ENCODE data around the gene INSM1. TPM values are rescaled to one million over a fixed set of nuclear protein-coding genes. Genes with fewer than 3 reads are reported as not detected.

INSM1 gene
- total RNA-seq, 1 experiment from 2014 or later: not detected

GRCh38 chr20:20371083-20371482 is 3.2 kb downstream of the INSM1 start:
- no TSS peak for BruUV-seq (replicated peaks)
- H3K9me3 ChIP-seq: 0 out of 2 replicates have a peak, but pooled peaks cover 1% of the 10 kb centered on the region
- Mint-ChIP-seq H3K27me3 (ENCODE audit: insufficient read depth, unreplicated experiment) (peaks cover 31% of the 10 kb centered on the region), H3K36me3 (ENCODE audit: insufficient read depth, unreplicated experiment) (no peaks in the 10 kb centered on the region), H3K4me3 (ENCODE audit: unreplicated experiment) (no peak overlapping the region), H3K27ac (ENCODE audit: unreplicated experiment) (no peak overlapping the region), H3K9me3 (ENCODE audit: unreplicated experiment) (no peaks in the 10 kb centered on the region), H3K4me1 (ENCODE audit: low read depth, unreplicated experiment) (peaks cover 7% of the 10 kb centered on the region)
- TF ChIP-seq CTCF (IDR thresholded peaks at IDR 0.05; ENCODE audit: insufficient read depth in 1 of 2, low read depth in 1 of 2, low read length in 1 of 2, severe bottlenecking in 1 of 2, unreplicated experiment in 1 of 2): no peak
- CTCF ChIA-PET: no interaction called here
- DNase-seq: no peak
- no peak overlapping the region for H3K4me3 ChIP-seq (ENCODE audit: low read depth, low read length)
- H3K27me3 ChIP-seq (replicated peaks; ENCODE audit: control insufficient read depth, insufficient read depth, low read length): peaks cover 3% of the 10 kb centered on the region
- H3K4me1 ChIP-seq: peaks cover 7% of the 10 kb centered on the region
- H3K36me3 ChIP-seq (ENCODE audit: control insufficient read depth, insufficient read depth, low read length): no peaks in the 10 kb centered on the region
- intact Hi-C loops (cut with micrococcal nuclease; ENCODE audit: unreplicated experiment): no loop called here
- POLR2A ChIA-PET: no interaction called here

GRCh38 chr20:20371681-20372080 is 3.8 kb downstream of the INSM1 start:
- H3K4me3 ChIP-seq (ENCODE audit: low read depth, low read length): no peak overlapping the region
- BruUV-seq (replicated peaks): no TSS peak
- no peaks in the 10 kb centered on the region for H3K36me3 ChIP-seq (ENCODE audit: control insufficient read depth, insufficient read depth, low read length)
- intact Hi-C loops (cut with micrococcal nuclease; ENCODE audit: unreplicated experiment): no loop called here
- DNase-seq: no peak
- H3K27ac Mint-ChIP-seq (ENCODE audit: unreplicated experiment): no peak overlapping the region
- H3K27me3 ChIP-seq (replicated peaks; ENCODE audit: control insufficient read depth, insufficient read depth, low read length): peaks cover 3% of the 10 kb centered on the region
- no peaks in the 10 kb centered on the region for H3K9me3 ChIP-seq
- no peak for TF ChIP-seq CTCF (IDR thresholded peaks at IDR 0.05; ENCODE audit: insufficient read depth in 1 of 2, low read depth in 1 of 2, low read length in 1 of 2, severe bottlenecking in 1 of 2, unreplicated experiment in 1 of 2)
- no peaks in the 10 kb centered on the region for H3K9me3 Mint-ChIP-seq (ENCODE audit: unreplicated experiment)
- peaks cover 7% of the 10 kb centered on the region for H3K4me1 ChIP-seq
- H3K4me1 Mint-ChIP-seq (ENCODE audit: low read depth, unreplicated experiment): peaks cover 7% of the 10 kb centered on the region
- ChIA-PET CTCF (no interaction called here), POLR2A (no interaction called here)
- peaks cover 26% of the 10 kb centered on the region for H3K27me3 Mint-ChIP-seq (ENCODE audit: insufficient read depth, unreplicated experiment)
- no peak overlapping the region for H3K4me3 Mint-ChIP-seq (ENCODE audit: unreplicated experiment)
- no peaks in the 10 kb centered on the region for H3K36me3 Mint-ChIP-seq (ENCODE audit: insufficient read depth, unreplicated experiment)

DNA sequence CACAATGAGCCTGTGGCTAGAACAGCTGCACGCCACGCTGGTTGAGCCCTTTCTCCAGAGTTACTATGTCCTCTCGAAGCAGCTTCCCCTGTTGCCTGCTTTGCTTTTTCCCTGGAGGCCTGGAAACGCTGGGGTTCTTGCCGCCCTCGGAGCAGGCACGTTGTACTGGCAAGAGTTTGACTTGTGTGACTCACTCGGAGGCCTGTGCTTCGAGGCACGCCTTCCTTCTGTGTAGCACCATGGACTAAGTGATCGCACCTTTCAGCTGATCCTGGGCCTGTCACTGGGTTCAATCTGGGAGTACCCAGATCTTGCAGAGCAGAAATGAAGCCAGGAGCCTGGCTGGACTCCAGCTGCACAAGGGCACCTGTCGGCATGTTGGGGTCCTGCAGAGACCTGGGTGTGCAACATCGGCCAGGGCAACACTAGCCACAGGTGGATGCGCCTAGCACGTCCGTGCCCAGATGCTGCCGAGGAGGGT is 5.2 kb downstream of the INSM1 start:
- H3K9me3 Mint-ChIP-seq (ENCODE audit: unreplicated experiment): no peaks in the 10 kb centered on the region
- intact Hi-C loops (cut with micrococcal nuclease; ENCODE audit: unreplicated experiment): no loop called here
- no peak for TF ChIP-seq CTCF (IDR thresholded peaks at IDR 0.05; ENCODE audit: insufficient read depth in 1 of 2, low read depth in 1 of 2, low read length in 1 of 2, severe bottlenecking in 1 of 2, unreplicated experiment in 1 of 2)

More for the DNA sequence above, 5.2 kb downstream of the INSM1 start:
- Histone ChIP-seq H3K27me3 (replicated peaks; ENCODE audit: control insufficient read depth, insufficient read depth, low read length) (peaks cover 3% of the 10 kb centered on the region; the same call in 1 of the 2 replicates), H3K4me1 (peaks cover 7% of the 10 kb centered on the region), H3K36me3 (ENCODE audit: control insufficient read depth, insufficient read depth, low read length) (no peaks in the 10 kb centered on the region), H3K4me3 (ENCODE audit: low read depth, low read length) (no peak overlapping the region), H3K9me3 (no peaks in the 10 kb centered on the region)
- no TSS peak for BruUV-seq (replicated peaks)
- H3K4me3 Mint-ChIP-seq (ENCODE audit: unreplicated experiment): no peak overlapping the region
- H3K27ac Mint-ChIP-seq (ENCODE audit: unreplicated experiment): no peak overlapping the region
- ChIA-PET CTCF (no interaction called here), POLR2A (no interaction called here)
- H3K27me3 Mint-ChIP-seq (ENCODE audit: insufficient read depth, unreplicated experiment): peaks cover 24% of the 10 kb centered on the region
- DNase-seq: no peak
- no peaks in the 10 kb centered on the region for H3K36me3 Mint-ChIP-seq (ENCODE audit: insufficient read depth, unreplicated experiment)
- peaks cover 7% of the 10 kb centered on the region for H3K4me1 Mint-ChIP-seq (ENCODE audit: low read depth, unreplicated experiment)

All from Caco-2 (cell line).